NCI-H510A treated with DMSO at 0.1 percent for 48 hours (cell line): ENCODE data around the gene FTO.

Experiments used
- DNase-seq: peaks from one replicate; lab custom pipeline; 2025; lab: John Stamatoyannopoulos, UW

FTO gene

DNA sequence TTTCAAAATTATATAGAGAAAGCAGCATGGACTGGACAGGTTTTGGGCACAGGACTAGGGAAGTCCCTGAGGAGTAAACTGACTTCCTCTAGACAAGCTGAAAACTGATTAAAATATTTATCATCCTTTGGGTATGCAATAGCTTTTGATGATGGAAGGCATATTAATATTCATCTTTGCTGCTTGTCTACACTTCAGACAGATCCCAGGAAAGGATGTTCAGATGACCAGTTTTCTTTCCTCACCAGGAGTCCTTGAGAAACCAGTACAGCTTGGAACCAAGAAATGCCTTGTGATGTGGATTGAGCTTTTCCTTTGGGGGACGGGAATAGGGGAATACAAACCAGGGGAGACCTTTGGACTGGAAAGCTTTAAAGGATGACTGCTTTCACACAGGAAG is 195.5 kb downstream of the FTO start:
- no peak for DNase-seq

DNA sequence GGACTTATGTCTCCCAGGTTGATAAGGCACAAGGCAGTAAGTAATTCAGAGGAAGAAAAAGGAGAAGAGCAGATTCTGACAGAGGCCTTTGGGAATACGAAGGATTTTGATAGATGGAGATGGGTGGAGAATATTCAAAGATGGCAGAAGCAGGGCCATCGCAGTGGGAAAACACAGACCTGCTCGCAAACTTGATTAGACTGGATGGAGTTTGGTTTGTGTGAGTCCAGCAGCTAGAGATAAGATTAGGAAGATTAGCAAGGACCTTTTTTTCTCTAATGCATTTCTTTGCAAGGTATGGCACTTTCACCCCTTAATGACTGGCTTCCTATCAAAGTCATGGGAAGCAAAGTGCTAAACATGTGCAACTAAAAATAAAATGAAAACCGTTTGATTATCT is 196.7 kb downstream of the FTO start:
- DNase-seq, result no peak

DNA sequence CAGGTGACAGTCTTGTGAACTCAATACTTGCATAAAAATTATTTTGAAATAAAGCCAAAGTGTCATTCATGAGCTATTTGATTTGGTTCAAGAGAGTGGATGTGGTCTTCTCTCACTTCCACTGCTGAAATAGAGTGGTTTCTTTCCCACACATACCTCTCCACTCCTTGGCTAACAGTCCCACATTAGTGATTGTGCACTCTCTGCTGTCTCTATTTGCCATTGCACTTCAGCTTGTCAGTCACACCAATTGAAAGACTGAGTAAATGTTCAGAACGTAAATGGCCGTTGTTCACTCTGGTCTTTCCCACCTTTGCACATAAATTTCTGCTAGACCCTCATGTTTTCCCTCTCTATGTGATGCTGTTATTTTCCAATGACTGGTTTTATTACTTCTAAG is 197.5 kb downstream of the FTO start:
- peak; percentile 50 for DNase-seq

DNA sequence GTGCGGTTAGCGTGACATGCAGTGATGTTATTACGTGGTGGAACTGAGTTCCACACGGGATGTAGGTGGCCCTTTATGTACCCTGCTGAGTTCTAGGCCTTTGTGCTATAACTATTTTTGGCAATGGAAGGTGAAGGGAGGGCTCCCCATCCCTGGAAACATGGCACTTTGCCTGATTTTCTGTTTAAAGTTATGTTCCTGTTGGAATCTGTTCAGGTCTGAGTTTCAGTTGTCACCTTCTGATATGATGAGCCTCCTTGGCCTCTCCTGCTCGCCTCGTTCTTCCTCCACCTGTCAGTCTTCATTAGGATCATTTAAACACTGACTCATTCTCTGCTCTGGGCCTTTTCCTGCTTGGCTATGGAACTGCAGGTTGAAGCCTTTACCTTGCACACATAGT is 200.6 kb downstream of the FTO start:
- peak; percentile 18 for DNase-seq

DNA sequence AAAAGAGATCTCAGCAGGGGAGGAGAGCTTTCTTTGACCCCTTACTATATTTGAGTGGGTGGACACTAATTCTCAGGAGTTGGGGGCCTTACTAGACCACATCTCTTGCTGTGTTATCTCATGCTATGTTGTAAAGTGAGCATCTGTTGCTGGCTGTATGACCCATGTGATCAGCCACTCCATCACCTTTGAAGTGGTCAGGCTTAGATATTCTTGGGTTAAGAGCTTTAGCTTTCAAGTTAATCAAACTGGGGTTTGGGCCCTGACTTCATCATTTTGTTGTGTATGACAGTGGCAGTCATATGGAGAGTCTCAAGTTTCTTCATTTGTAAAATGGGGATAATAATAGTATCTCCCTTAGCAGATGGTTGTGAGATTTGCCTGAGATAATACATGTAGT is 201.1 kb downstream of the FTO start:
- DNase-seq, result peak; percentile 18

DNA sequence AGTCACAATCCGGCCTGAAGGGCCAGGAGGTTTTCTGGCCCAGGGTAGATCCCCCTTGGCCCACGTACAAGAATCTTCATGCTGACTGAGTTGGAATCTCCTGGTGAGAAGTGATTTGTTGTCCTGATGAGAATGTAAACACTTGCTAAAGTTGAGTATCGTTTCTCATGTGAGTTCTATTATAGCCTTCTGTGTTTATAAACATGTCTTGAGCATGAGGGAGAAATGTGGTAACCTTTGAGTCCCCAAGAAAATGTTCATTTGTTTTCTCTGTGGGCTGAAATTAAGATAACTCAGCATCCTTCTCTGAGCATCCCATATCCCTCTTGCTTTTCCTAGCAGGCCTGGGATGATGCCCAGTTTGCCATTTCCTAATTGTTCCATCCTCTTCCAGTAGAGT is 204.8 kb downstream of the FTO start:
- DNase-seq, result no peak

DNA sequence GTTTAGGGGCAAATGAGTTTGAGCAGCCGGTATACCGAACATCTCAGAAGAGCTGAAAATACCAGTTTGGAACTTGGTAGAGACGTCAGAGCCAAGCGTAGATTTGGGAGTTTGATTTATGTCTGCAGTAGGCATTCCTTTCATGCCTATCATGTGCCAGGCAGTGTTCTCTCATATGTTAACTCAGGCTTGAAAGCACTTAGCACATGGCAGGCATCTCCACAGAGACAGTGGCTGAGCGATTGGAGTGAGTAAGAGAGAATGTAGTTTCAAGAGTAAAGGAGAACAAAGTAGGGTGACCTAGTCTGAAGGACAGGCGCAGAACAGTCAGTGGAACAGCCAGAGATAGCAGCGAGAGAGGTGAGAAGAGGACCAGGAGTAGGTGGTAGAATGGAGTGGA is 207.0 kb downstream of the FTO start:
- no peak for DNase-seq

DNA sequence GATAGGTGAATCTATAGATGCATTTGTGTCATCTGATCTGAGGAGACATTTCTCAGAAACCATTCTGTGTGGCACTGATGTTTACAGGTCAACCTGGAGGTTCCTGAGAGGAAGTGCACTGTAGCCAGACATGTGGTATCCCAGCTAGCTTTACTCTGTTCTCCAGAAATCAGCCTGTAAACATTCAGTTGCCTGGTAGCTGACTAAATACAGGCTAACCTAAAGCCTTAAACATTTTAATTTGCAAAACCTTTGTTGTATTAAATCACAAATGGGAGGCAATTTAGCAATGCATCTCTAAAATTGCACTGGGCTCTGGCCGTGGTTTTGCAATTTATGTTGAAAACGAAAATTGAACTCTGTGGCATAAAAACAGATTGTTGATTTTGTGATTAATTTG is 207.6 kb downstream of the FTO start:
- peak; percentile 26 for DNase-seq

DNA sequence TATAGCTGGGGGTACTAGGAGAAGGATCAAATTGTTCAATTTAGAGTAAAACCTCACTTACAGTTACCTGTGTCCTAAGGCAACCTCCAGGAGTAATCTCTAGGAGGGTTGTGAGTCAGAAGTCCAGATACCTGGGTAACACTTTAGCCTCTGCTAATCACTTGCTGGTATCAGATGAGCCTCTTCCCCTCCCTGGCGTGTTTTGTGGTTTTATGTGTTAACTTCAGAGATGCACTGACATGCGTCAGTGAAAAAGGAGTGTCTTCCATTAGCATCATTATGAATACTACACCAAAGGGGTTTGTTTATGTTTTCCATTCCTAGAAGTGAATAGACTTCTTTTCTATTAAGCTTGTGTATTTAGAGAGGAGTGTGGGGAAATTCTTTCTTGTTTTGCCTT is 208.2 kb downstream of the FTO start:
- peak; percentile 62 for DNase-seq

DNA sequence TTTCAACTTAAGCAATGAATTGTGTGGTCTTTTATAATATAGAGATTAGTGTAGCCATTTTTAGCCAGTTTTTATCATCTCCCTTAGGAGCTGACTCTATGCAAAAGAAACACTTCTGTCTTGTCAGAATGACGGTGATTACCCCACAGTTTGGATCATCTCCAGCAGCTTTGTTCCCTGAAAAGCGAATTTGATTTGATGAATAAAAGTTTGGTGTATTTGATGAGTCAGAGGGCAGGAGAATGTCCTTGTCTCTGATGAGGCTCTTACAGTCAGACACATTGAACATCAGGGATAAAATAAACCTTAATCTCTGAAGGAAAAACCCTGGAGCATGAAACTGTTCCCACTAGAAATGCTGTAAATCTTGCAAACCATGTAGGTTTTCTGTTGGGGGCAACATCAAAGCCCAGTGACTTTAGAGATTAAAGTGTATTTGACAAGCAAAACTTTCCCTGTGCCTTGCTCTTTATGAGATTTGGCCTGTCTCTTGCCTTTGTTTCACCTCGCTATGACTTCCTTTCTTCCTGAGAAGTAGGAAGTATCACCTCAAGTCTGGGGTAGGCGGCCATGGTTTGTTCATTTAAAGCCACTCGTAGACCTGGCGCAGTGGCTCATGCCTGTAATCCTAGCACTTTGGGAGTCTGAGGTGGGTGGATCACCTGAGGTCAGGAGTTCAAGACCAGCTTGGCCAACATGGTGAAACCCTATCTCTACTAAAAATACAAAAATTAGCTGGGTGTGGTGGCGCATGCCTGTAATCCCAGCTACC is 209.3 kb downstream of the FTO start:
- no peak for DNase-seq

DNA sequence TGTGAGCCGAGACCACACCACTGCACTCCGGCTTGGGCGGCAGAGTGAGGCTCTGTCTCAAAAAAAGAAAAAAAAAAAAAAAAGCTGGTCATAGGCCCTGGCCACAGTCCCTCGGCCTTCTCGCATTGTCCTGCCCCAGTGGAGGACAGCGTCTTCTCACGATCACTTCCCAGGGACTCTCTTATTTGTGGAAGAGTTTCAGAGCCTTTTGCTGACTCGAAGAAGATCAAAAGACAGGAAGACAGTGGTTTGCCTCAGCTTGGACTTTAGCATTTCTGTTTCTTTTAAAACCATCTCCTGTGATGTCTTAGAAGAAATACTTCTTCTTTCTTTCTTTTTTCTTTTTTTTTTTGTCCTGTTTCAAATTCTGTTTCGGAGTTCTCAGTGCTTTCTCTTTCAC is 210.0 kb downstream of the FTO start:
- no peak for DNase-seq

DNA sequence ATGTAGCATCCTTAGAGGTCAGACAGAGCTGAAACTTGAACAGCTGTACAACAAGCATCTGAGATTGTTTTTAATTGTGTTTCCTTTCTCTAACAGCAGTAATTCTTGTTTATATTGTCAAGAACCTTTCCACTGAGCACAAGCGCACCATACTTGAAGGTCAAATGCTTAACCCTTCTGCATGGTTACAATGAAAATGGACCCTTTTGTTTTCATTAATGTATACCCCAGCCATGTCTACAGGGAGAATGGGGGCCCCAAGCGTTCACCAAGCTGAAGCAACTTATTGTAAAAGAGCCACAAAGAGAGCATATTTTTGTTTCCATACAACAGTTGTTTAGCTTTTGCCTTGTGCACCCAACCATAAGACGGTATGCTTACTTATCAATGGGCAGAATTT is 210.8 kb downstream of the FTO start:
- DNase-seq, result no peak

DNA sequence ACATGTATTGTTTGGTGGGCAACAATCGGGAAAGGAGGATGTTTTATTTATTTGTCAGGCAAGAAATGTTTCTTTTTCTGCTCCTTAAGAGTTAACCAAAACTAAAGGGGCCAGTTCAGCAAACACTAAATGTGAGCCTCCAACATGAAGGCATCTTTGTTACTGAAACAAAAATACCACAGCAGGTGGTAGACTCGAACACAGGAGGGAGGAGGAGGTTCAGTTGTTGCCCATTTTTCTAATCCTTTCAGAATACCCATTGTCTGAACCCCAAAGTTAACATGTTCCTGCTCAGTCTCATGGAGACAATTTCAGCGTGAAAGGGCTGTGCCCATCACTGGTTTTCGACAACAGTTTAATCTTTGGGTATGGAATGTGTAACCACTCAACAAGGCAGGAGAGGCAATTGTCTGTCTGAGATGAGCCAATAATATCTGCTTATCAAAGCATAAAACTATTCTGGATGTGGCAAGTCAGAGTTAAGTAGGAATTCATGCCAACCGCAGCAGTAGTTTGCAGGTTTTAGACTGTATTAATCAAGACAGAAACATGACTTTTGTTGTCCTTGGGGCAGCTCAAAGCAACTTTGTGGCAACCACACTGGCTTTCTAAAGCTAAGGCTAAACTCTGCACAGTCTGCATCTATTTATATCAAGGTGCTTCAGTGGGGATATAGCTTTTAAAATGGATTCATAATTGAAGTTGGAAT is 211.7 kb downstream of the FTO start:
- no peak for DNase-seq

DNA sequence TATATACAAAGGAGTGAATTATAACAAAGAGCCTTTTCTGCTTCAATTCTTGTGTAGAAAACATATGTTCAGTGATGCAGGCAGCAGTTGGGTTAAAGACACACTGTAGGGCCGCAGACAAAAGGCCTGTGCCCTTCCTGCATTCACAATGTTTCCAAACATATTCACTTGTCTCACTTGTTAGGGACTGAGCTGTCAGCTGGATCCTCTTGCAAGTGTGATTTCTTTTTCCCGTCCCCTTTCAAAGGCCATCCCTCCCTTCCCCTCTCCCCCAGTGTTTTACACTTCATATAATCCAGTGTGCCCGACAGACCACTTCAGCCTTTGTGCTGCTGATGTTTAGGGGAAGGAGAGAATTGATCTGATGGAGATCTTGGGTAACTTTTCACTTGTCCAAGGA is 217.0 kb downstream of the FTO start:
- no peak for DNase-seq

DNA sequence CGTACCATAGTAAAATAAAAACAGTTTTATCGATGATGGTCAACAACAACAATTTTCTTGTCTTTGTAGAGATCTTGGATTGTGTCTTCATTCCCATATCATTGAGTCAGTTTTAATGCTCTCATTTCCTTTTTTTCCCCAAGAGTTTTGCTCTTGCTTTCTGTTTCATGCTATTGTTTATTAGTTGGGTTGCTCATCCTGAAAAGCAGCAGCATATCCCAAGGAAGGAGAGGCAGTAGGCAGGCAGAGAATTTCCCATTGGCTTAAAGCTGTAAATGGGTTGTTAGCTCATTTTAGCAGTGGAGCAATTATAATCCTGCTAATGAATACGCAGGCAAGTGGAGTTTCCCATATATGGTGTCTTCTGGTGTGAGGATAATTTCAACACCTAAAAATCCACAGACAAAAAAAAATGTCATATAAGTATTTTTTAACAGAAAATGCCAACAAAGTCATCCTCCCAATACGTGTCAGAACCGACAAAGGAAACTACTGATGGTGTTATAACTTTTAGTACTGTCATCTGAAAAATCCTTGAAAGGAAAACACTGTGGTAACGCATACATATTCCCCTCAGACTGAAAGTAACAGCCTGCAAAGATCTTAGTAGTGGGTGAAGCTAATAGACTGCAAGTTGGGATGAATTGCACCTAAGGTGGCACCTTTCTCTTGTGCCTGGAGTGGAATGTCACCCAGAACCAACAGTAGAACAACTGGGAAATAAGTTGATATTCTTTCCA is 218.3 kb downstream of the FTO start:
- no peak for DNase-seq

DNA sequence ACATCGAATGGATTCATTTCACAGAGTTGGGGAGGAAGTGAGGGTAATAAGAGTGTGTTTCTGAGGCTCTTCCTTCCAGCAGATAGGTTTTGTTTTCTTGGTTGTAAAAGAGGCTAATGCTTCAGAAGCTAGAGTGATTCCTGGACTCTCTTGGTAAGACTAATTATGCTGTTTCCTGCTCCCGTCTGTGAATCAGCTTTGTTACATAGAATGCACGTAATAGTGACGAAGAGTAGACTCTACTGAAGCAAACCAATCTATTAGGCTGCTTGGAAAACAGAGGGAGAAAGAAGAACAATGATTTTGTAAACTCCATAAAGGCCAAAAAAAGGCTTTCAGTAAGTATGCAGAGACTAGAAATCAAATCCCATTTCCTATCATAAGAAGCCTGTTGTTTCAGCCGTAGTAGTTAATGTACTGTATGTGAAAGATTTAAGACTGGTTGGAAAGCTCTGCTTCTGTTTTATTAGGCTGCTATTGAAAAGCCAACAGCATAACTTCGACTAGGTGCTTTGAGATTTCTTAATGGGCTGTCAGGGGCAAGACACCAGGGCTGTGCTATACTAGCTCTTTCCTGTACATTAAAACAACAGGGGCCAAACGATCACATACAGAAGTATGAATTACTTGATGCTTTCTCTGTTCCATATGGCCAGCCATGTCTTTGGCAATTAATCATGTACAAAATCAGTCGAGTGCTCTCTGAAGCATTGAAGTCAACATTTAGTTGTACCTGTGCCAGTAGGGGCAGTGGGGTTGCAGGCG is 219.0 kb downstream of the FTO start:
- peak; percentile 89 for DNase-seq

DNA sequence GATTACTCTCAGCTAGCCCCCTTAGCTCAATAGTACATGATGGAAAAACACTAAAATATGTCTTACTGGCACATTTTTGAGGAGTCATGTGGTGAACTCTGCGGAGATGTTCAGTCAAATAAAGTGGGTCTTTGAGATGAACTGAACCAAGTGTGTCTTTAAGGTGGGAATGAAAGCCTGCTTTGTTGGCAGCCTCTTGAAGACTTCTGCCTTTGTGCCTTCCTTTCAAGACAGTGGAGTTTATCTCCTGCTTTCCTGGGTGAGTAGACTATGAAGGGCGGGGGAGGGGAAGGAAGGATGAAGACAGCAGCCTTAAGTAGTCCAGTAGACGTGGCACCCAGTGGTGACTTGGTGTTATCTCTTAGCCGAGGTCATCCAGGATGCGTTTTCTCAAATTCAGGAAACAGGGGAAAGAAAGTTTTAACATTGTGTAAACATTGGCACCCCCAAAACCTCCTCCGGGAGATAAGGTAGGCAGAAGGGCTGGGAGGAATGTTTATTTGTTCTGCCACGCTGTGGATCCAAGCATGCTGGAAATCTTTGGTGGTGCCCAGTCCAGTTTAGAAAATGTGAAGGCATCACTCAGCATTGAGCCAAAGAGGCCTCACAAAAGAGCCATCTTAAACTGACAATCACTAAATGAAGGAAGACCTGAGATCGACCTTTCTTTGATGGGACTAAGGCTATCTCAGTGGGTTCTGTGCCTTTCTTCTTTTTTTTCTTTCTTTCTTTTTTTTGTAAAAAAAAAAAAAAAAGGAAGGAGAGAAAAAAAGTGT is 220.6 kb downstream of the FTO start:
- no peak for DNase-seq

DNA sequence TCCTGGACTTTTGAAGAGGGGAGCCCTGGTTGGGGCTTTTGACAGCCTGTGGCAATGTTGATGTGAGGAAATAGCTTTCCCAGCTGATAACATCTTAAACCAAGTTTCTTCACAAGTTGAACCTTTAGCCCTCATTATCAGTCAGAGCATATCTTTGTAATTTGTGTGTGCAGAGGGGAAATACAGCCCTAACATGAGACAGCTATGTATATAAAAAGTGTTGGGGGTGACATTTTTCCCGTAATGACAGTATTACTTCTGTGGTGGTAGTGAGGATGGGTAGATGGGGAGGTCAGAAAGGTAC is 221.1 kb downstream of the FTO start:
- DNase-seq, result no peak

DNA sequence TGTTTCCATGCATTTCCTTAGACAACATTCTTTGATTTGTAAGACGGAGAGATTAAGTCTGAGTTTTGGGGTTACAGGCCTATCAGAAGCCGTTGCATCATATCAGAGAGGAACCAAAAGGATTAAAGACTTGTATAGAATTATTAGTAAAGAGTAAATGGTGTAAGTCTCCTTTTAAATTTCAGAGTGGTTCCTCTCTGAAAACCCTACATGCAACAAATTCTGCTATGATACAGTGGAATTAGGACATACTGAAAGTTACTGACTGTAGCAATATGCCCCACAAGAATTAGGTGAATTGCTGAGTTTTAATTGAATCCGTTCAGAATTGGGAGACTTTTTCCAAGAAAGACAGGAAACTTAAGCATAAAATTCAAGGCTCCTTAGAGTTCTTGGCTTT is 221.6 kb downstream of the FTO start:
- no peak for DNase-seq

DNA sequence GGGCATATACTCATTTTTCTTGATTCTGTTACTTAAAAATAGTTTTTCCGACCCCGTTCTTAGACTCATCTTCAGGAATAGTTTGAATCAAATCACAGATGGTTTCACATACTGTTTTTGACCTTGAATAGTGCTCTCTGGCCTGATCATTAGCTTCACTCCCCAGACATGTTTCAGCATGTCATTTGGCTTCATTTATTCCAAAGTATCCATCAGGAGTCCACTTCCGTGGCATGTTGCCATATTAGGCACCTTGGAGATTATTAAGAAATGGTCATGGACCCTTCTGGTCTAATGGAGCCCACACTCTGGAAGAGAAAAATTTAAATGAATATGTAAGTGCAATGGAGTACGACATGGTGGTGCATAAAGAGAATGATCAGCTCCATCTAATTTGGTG is 222.3 kb downstream of the FTO start:
- no peak for DNase-seq

DNA sequence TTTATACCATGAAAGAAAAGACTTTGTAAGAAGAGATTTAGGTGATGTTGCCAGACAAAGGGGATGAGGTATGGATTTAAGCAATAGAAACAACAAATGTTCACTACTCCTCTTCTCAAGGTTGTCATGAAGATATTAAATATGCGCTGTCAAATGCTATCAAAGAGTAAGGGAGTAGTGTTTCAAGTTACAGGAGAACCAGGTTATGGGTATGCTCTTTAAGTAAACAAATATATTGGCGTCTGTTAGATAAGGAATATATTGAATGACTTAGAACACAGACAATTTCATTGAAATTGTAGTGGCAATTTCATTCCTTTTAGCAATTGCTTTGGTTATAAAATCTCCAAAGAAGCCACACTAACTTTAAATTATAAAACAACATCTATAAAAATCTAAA is 229.0 kb downstream of the FTO start:
- peak; percentile 37 for DNase-seq

DNA sequence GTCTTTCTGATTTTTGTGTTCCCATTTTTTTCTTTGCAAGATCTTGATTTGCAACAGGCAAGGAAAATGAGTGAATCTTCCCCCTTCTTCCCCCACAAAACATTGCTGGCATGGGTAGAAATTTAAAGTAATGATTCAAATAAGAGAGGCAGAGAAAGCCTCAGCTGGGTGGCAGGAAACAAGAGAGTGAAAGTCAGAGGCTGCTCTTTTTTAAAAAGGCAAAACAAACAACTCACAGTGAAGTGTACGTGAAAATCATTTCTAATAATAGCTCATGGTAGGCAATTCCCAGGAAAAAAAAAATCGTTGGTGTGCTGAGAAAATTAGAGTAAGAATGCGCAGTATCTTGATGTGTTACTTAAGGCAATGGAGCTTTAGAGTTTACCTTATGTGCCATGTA is 229.5 kb downstream of the FTO start:
- peak; percentile 51 for DNase-seq
